OCI-LY7 (cell line): ENCODE measurements around the gene BBX. TPM values are rescaled to one million over a fixed set of nuclear protein-coding genes. Genes with fewer than 3 reads are reported as not detected.

ENCODE experiments used
- BruUV-seq: library from RNA; stranded (reverse); fragments of 400-500 nt; replicated peaks from 2 replicates; lab custom pipeline; 2021; lab: Mats Ljungman, UMichigan
- CTCF ChIA-PET: fragments of 300-600 bp; sonication (Branson Sonifier 250); formaldehyde crosslinking; loops from one replicate; lab custom pipeline; 2022; ENCODE audit warnings: antibody characterized with exemption; ENCODE audit not compliant: unreplicated experiment; lab: Charles Lee
- POLR2A ChIA-PET: fragments of 300-600 bp; sonication (Branson Sonifier 250); formaldehyde crosslinking; loops from one replicate; lab custom pipeline; 2022; ENCODE audit warnings: antibody characterized with exemption; lab: Charles Lee
- DNase-seq: peaks from one replicate; pipeline ENCODE4 v3.0.0-alpha.2; 2015; ENCODE audit warnings: low spot score
- H2AFZ ChIP-seq: fragments of 200-600 bp; sonication (generic), shearing (Covaris generic); 2 replicates; pipeline ENCODE4 v1.6.1; 2014; ENCODE audit warnings: mild to moderate bottlenecking, antibody characterized with exemption, low read length, moderate library complexity
- H3K27ac ChIP-seq: fragments of 200-600 bp; sonication (generic); 2 replicates; pipeline ENCODE4 v1.5.1; 2014; ENCODE audit warnings: mixed run types, low read depth, mild to moderate bottlenecking, moderate library complexity, low read length, inconsistent platforms; ENCODE audit not compliant: poor library complexity, severe bottlenecking
- H3K36me3 ChIP-seq: fragments of 200-600 bp; sonication (generic); 2 replicates; pipeline ENCODE4 v1.6.1; 2014; ENCODE audit warnings: mild to moderate bottlenecking, antibody characterized with exemption, low read length, moderate library complexity, mixed read lengths; ENCODE audit not compliant: insufficient read depth
- H3K4me1 ChIP-seq: fragments of 200-600 bp; sonication (generic); 2 replicates; pipeline ENCODE4 v1.5.1; 2014; ENCODE audit warnings: mild to moderate bottlenecking, low read length; ENCODE audit not compliant: insufficient read depth, poor library complexity, severe bottlenecking
- H3K4me2 ChIP-seq: fragments of 200-600 bp; sonication (generic); 2 replicates; pipeline ENCODE4 v1.6.1; 2014; ENCODE audit warnings: mild to moderate bottlenecking, low read length
- H3K4me3 ChIP-seq: fragments of 200-600 bp; sonication (generic); 2 replicates; pipeline ENCODE4 v1.5.1; 2014; ENCODE audit warnings: mild to moderate bottlenecking, low read depth, low read length; ENCODE audit not compliant: poor library complexity, severe bottlenecking
- H3K79me2 ChIP-seq: fragments of 200-600 bp; sonication (generic); 2 replicates; pipeline ENCODE4 v1.6.1; 2016; ENCODE audit warnings: low read depth, mild to moderate bottlenecking, low read length, moderate library complexity, mixed read lengths; ENCODE audit not compliant: insufficient read depth
- H3K9me2 ChIP-seq: fragments of 200-600 bp; sonication (generic); 2 replicates; pipeline ENCODE4 v1.6.1; 2016; ENCODE audit warnings: mild to moderate bottlenecking, low read length, mixed read lengths; ENCODE audit not compliant: insufficient read depth
- H3K9me3 ChIP-seq: fragments of 200-600 bp; sonication (generic); 2 replicates; pipeline ENCODE4 v1.6.1; 2014; ENCODE audit warnings: mild to moderate bottlenecking, mixed run types, low read length, mixed read lengths
- H4K20me1 ChIP-seq: fragments of 200-600 bp; sonication (generic); 2 replicates; pipeline ENCODE4 v1.6.1; 2014; ENCODE audit warnings: mild to moderate bottlenecking, antibody characterized with exemption, low read length, moderate library complexity, mixed read lengths; ENCODE audit not compliant: insufficient read depth
- EZH2phosphoT487 ChIP-seq: fragments of 200-600 bp; sonication (generic); IDR thresholded peaks from 2 replicates; pipeline ENCODE4 v1.6.1; 2018; ENCODE audit warnings: low read depth, borderline replicate concordance, mild to moderate bottlenecking, mixed run types, antibody characterized with exemption, low read length, moderate library complexity, mixed read lengths
- intact Hi-C: fragments of 100-400 bp; cut with micrococcal nuclease; formaldehyde crosslinking; loops from one replicate; pipeline ENCODE4 v1.10.0; 2022; ENCODE audit not compliant: unreplicated experiment
- total RNA-seq, 2 experiments: library from RNA; depleted of rRNA in 1 of 2; stranded (reverse); fragments of >200 nt in 1 of 2; shearing (Covaris generic) in 1 of 2; gene quantifications; 2 replicates each; pipeline ENCODE4 v1.2.3, GENCODE V29; 2014 to 2022
- TF ChIP-seq, protein P1 (sequence below): fragments of 200-600 bp; sonication (generic); conservative IDR thresholded peaks from 2 replicates; pipeline ENCODE4 v1.5.1; 2014; ENCODE audit warnings: mild to moderate bottlenecking, antibody characterized with exemption, low read length, moderate library complexity, mixed read lengths

BBX gene
- total RNA-seq, 2 experiments from 2014 or later = 27.0 to 49.8 TPM

DNA sequence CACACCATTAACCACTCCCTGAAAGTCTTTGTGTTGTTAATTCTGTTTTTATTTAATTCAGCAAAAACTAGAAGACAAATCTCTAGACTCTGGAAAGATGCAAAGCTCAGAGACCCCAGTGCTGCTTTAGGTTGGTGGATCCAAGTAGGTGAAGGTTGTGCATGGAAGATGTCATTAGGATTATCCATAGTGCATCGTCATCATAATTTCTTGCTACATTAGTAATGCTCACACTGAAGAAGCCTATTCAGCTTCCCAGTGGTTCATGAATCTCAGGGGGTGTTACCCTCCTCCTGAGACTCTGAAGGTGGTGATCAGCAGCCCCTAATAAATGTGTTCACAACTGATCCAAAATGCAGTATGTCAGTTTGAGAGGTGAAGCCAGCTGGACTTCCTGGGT lies 295.3 kb downstream of the BBX start:
- ChIA-PET POLR2A (no interaction called here), CTCF (no interaction called here)
- H3K9me2 ChIP-seq = no peaks in the 10 kb centered on the region
- H4K20me1 ChIP-seq = no peaks in the 10 kb centered on the region
- no peaks in the 10 kb centered on the region for H3K36me3 ChIP-seq
- H2AFZ ChIP-seq = no peak overlapping the region
- no TSS peak for BruUV-seq
- TF ChIP-seq EZH2phosphoT487 = no peak
- TF ChIP-seq, protein P1, sequence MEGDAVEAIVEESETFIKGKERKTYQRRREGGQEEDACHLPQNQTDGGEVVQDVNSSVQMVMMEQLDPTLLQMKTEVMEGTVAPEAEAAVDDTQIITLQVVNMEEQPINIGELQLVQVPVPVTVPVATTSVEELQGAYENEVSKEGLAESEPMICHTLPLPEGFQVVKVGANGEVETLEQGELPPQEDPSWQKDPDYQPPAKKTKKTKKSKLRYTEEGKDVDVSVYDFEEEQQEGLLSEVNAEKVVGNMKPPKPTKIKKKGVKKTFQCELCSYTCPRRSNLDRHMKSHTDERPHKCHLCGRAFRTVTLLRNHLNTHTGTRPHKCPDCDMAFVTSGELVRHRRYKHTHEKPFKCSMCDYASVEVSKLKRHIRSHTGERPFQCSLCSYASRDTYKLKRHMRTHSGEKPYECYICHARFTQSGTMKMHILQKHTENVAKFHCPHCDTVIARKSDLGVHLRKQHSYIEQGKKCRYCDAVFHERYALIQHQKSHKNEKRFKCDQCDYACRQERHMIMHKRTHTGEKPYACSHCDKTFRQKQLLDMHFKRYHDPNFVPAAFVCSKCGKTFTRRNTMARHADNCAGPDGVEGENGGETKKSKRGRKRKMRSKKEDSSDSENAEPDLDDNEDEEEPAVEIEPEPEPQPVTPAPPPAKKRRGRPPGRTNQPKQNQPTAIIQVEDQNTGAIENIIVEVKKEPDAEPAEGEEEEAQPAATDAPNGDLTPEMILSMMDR = no peak
- intact Hi-C loops = no loop called here
- no peak for DNase-seq
- no peaks in the 10 kb centered on the region for H3K4me1 ChIP-seq
- H3K27ac ChIP-seq = no peak overlapping the region
- no peak overlapping the region for H3K4me2 ChIP-seq
- no peaks in the 10 kb centered on the region for H3K79me2 ChIP-seq
- no peak overlapping the region for H3K4me3 ChIP-seq
- no peaks in the 10 kb centered on the region for H3K9me3 ChIP-seq

DNA sequence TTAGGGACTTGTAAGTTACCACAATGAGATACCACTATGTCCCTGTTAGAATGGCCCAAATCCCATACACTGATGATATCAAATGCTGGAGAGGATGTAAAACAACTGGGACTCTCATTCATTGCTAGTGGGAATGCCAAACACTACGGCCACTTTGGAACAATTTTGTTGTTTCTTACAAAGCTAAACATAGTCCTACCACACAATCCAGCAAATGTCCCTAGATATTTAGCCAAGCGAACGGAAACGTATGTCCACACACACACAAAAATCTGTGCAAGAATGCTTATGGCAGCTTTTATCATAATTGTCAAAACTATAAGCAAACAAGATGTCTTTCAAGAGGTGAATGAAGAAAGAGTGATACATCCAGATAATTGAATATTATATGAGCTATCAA lies 296.9 kb downstream of the BBX start:
- TF ChIP-seq, protein P1 = no peak
- no peak for TF ChIP-seq EZH2phosphoT487
- H3K9me2 ChIP-seq = no peaks in the 10 kb centered on the region
- ChIA-PET CTCF (no interaction called here), POLR2A (interaction anchor here (1.6 kb wide), 1 partner anchor 39 kb away, joined by 3 read pairs; no protein-coding TSS in a partner anchor)
- no peak overlapping the region for H3K27ac ChIP-seq
- H3K9me3 ChIP-seq = no peaks in the 10 kb centered on the region
- H3K4me1 ChIP-seq = no peaks in the 10 kb centered on the region
- no peak overlapping the region for H2AFZ ChIP-seq
- DNase-seq = no peak
- no peaks in the 10 kb centered on the region for H4K20me1 ChIP-seq
- no peak overlapping the region for H3K4me3 ChIP-seq
- H3K79me2 ChIP-seq = no peaks in the 10 kb centered on the region
- intact Hi-C loops = no loop called here
- BruUV-seq = no TSS peak
- no peak overlapping the region for H3K4me2 ChIP-seq
- no peaks in the 10 kb centered on the region for H3K36me3 ChIP-seq

DNA sequence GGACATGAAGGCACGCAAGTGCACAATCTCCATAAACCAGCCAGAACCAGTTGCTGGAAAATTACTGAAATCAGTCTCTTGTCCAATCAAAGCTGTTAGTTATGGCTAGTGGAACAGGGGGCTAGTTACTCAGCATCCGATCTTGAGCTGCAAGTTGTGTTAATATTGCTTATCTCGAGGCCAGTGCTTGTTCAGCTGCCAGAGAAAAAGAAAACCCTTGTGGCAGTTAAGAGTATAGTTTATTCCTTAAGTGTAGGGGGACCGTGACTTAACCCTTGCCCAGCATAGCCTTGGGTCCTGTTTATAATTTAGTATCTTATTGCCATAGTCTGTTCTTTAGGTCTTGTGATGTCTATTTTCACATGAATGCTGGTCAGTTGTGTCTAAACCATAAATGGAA lies 299.5 kb downstream of the BBX start:
- H3K4me1 ChIP-seq = no peaks in the 10 kb centered on the region
- H3K9me2 ChIP-seq = no peaks in the 10 kb centered on the region
- H3K9me3 ChIP-seq = no peaks in the 10 kb centered on the region
- ChIA-PET CTCF (no interaction called here), POLR2A (interaction anchor here (1.1 kb wide), 1 partner anchor 13 kb away, joined by 4 read pairs; no protein-coding TSS in a partner anchor)
- no peaks in the 10 kb centered on the region for H3K79me2 ChIP-seq
- H2AFZ ChIP-seq = no peak overlapping the region
- H3K36me3 ChIP-seq = no peaks in the 10 kb centered on the region
- H3K27ac ChIP-seq = no peak overlapping the region
- no peak overlapping the region for H3K4me2 ChIP-seq
- intact Hi-C loops = no loop called here
- no TSS peak for BruUV-seq
- DNase-seq = no peak
- no peak overlapping the region for H3K4me3 ChIP-seq
- no peak for TF ChIP-seq EZH2phosphoT487
- TF ChIP-seq, protein P1 = no peak
- no peaks in the 10 kb centered on the region for H4K20me1 ChIP-seq
